HG03469 (cell line): Measurements from ENCODE around the gene ERC2.
A peak's percentile ranks its signal among the peaks of the same experiment; 100 is the strongest.

Experiments
- ATAC-seq: cut with Tn5 transposase; IDR thresholded peaks from one replicate; pipeline ENCODE4 v1.9.1; 2021; ENCODE audit warnings: mild to moderate bottlenecking, moderate library complexity, moderate number of reproducible peaks; ENCODE audit not compliant: unreplicated experiment

ERC2 gene

GRCh38 chr3:56321383-56321782 lies 146.9 kb downstream of the ERC2 start:
- ATAC-seq = no peak

GRCh38 chr3:56320883-56321282 lies 147.4 kb downstream of the ERC2 start:
- ATAC-seq = no peak

- no peak for ATAC-seq
These were observed 149.4 kb downstream of the ERC2 start for GRCh38 chr3:56318891-56319290.

- ATAC-seq = no peak
These were observed 151.3 kb downstream of the ERC2 start for GRCh38 chr3:56316944-56317343.

GRCh38 chr3:56314842-56315241 lies 153.4 kb downstream of the ERC2 start:
- no peak for ATAC-seq

- no peak for ATAC-seq
These were observed 158.8 kb downstream of the ERC2 start for GRCh38 chr3:56309465-56309864.

- no peak for ATAC-seq
These were observed 159.8 kb downstream of the ERC2 start for GRCh38 chr3:56308471-56308870.

GRCh38 chr3:56304069-56304468 lies 164.2 kb downstream of the ERC2 start:
- no peak for ATAC-seq

- peak; percentile 84 for ATAC-seq
These were observed 164.8 kb downstream of the ERC2 start for GRCh38 chr3:56303487-56303886.

GRCh38 chr3:56302417-56302816 lies 165.8 kb downstream of the ERC2 start:
- ATAC-seq = no peak

GRCh38 chr3:56297281-56297840 lies 170.9 kb downstream of the ERC2 start:
- no peak for ATAC-seq

GRCh38 chr3:56296361-56296760 lies 171.9 kb downstream of the ERC2 start:
- no peak for ATAC-seq

GRCh38 chr3:56295161-56295560 lies 173.1 kb downstream of the ERC2 start:
- no peak for ATAC-seq

- no peak for ATAC-seq
These were observed 174.0 kb downstream of the ERC2 start for GRCh38 chr3:56294286-56294685.

- peak; percentile 41 for ATAC-seq
These were observed 176.3 kb downstream of the ERC2 start for GRCh38 chr3:56291953-56292352.

GRCh38 chr3:56291244-56291680 lies 177.0 kb downstream of the ERC2 start:
- peak; percentile 39 for ATAC-seq

GRCh38 chr3:56290374-56290773 lies 177.9 kb downstream of the ERC2 start:
- no peak for ATAC-seq

- ATAC-seq = no peak
These were observed 180.0 kb downstream of the ERC2 start for GRCh38 chr3:56288258-56288657.

- ATAC-seq = no peak
These were observed 185.9 kb downstream of the ERC2 start for GRCh38 chr3:56282341-56282740.

GRCh38 chr3:56277236-56277635 lies 191.0 kb downstream of the ERC2 start:
- no peak for ATAC-seq

- no peak for ATAC-seq
These were observed 193.1 kb downstream of the ERC2 start for GRCh38 chr3:56275120-56275519.

- ATAC-seq = no peak
These were observed 198.3 kb downstream of the ERC2 start for GRCh38 chr3:56269755-56270535.
